GM20000 (cell line): ENCODE measurements around the gene LCA5L.

ENCODE experiments used
- DNase-seq: peaks from one replicate; pipeline ENCODE4 v3.0.0; 2012; ENCODE audit warnings: low spot score
- CTCF ChIP-seq: IDR thresholded peaks from 2 replicates; pipeline ENCODE4 v1.5.1; 2012; ENCODE audit warnings: mild to moderate bottlenecking, control low read depth; ENCODE audit errors: extremely low read depth, missing control alignments

The LCA5L gene

GRCh38 chr21:39362733-39363132, 82.8 kb downstream of the LCA5L start:
- DNase-seq: no peak
- no peak for TF ChIP-seq CTCF

DNA sequence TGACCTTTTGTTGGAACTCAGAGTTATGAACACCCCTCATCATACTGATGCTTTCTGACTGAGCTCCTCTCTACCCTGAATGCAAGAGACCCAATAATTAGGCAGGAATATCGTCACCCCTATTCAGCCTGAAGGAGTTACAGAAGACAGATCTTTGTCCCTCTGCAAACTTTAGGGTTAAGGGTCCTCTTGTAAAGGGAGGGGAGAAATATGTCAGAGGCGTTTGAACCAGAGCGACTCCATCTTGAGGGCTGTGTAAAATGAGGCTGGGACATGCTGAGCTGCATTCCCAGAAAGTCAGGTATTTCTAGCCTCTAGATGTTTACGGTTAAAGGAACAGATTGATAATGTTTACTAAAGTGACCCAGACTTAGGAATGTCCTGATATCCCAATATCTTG, 86.2 kb downstream of the LCA5L start:
- no peak for DNase-seq
- no peak for TF ChIP-seq CTCF
